H1 (cell line): Measurements from ENCODE around the gene SESN3. TPM values are rescaled to one million over a fixed set of nuclear protein-coding genes. Genes with fewer than 3 reads are reported as not detected.

Source experiments
- CTCF ChIA-PET: fragments of 300-600 bp; sonication (Branson Sonifier 250); formaldehyde crosslinking; loops from one replicate; lab custom pipeline; 2021; ENCODE audit not compliant: partially characterized antibody; lab: Charles Lee
- POLR2A ChIA-PET: fragments of 300-600 bp; sonication (Branson Sonifier 250); formaldehyde crosslinking; loops from one replicate; lab custom pipeline; 2021; ENCODE audit warnings: inconsistent platforms; ENCODE audit not compliant: partially characterized antibody; lab: Charles Lee
- DNase-seq, 2 experiments: peaks; one replicate each; pipeline versions ENCODE4 v3.0.0 to v3.0.0-alpha.2; 2010 to 2022; ENCODE audit warnings: low spot score in 2 of 2, low read depth in 1 of 2, mixed read lengths in 1 of 2
- FAIRE-seq: peaks from 2 replicates; lab custom pipeline; 2011; peaks lifted over from hg19 to GRCh38; lab: Jason Lieb, UNC
- H2AFZ ChIP-seq: 2 replicates; pipeline ENCODE4 v1.8.1; 2012; ENCODE audit warnings: low read length, inconsistent platforms
- H2AK5ac ChIP-seq: 2 replicates; pipeline ENCODE4 v1.6.1; 2013; ENCODE audit warnings: low read depth, low read length
- H2BK120ac ChIP-seq: replicated peaks from 2 replicates; pipeline ENCODE3; 2013; ENCODE audit warnings: low read depth, low read length, inconsistent platforms
- H2BK12ac ChIP-seq: 2 replicates; pipeline ENCODE4 v1.6.1; 2013; ENCODE audit warnings: low read depth, low read length
- H2BK15ac ChIP-seq: 2 replicates; pipeline ENCODE4 v1.6.1; 2013; ENCODE audit warnings: low read length
- H2BK20ac ChIP-seq: 2 replicates; pipeline ENCODE4 v1.6.1; 2013; ENCODE audit warnings: low read length
- H2BK5ac ChIP-seq: 2 replicates; pipeline ENCODE4 v1.6.1; 2013; ENCODE audit warnings: low read depth, low read length
- H3K14ac ChIP-seq: 2 replicates; pipeline ENCODE4 v1.6.1; 2013; ENCODE audit warnings: inconsistent platforms; ENCODE audit not compliant: insufficient read length
- H3K18ac ChIP-seq: 2 replicates; pipeline ENCODE4 v1.6.1; 2013; ENCODE audit warnings: low read length; ENCODE audit errors: extremely low read depth
- H3K23ac ChIP-seq: 2 replicates; pipeline ENCODE4 v1.6.1; 2013; ENCODE audit warnings: inconsistent platforms; ENCODE audit not compliant: insufficient read length
- H3K23me2 ChIP-seq: 2 replicates; pipeline ENCODE4 v1.6.1; 2013; ENCODE audit warnings: low read depth, low read length
- H3K27ac ChIP-seq: 2 replicates; pipeline ENCODE4 v1.6.1; 2011; ENCODE audit warnings: low read depth, low read length, inconsistent platforms
- H3K27me3 ChIP-seq, 4 experiments: replicated peaks in 1 of 4; 1 replicate in 1 of 4; 2 replicates in 3 of 4; pipeline versions ENCODE4 v1.6.1 to v1.8.1; 2011 to 2013; ENCODE audit warnings: low read length in 3 of 4, mild to moderate bottlenecking in 3 of 4, inconsistent platforms in 2 of 4, mixed read lengths in 2 of 4, moderate library complexity in 1 of 4; ENCODE audit not compliant: control insufficient read depth in 3 of 4, insufficient read depth in 3 of 4; ENCODE audit errors: extremely low read depth in 1 of 4
- H3K36me3 ChIP-seq, 4 experiments: 2 replicates each; pipeline versions ENCODE4 v1.6.1 to v1.8.1; 2011 to 2013; ENCODE audit warnings: mild to moderate bottlenecking in 4 of 4, low read length in 3 of 4, moderate library complexity in 2 of 4, control low read depth in 1 of 4, inconsistent platforms in 1 of 4; ENCODE audit not compliant: insufficient read depth in 4 of 4, control insufficient read depth in 2 of 4
- H3K4ac ChIP-seq: replicated peaks from 2 replicates; pipeline ENCODE3; 2013; ENCODE audit warnings: low read length, low read depth, mixed read lengths, inconsistent platforms; ENCODE audit not compliant: insufficient read length
- H3K4me1 ChIP-seq, 4 experiments: replicated peaks in 1 of 4; 1 replicate in 1 of 4; 2 replicates in 3 of 4; pipeline versions ENCODE4 v1.6.1 to v1.8.1; 2011 to 2013; ENCODE audit warnings: low read length in 3 of 4, inconsistent platforms in 2 of 4, mixed read lengths in 1 of 4; ENCODE audit not compliant: insufficient read depth in 4 of 4, control insufficient read depth in 3 of 4
- H3K4me2 ChIP-seq, 2 experiments: 2 replicates each; pipeline versions ENCODE4 v1.6.1 to v1.8.1; 2011 to 2013; ENCODE audit warnings: low read depth in 2 of 2, low read length in 2 of 2, control low read depth in 1 of 2, inconsistent platforms in 1 of 2, mild to moderate bottlenecking in 1 of 2; ENCODE audit not compliant: insufficient read depth in 1 of 2
- H3K4me3 ChIP-seq, 4 experiments: fragments of 200-600, 300-600 bp in 1 of 4; sonication (generic), shearing (Covaris generic), sonication (Bioruptor Twin) in 1 of 4; 2 replicates each; pipeline versions ENCODE4 v1.5.1 to v1.8.1; 2011 to 2016; ENCODE audit warnings: low read length in 4 of 4, low read depth in 3 of 4, control low read depth in 2 of 4, inconsistent platforms in 2 of 4, mild to moderate bottlenecking in 2 of 4, mixed read lengths in 1 of 4, moderate library complexity in 1 of 4; ENCODE audit not compliant: insufficient read depth in 2 of 4; ENCODE audit errors: extremely low read depth in 1 of 4
- H3K56ac ChIP-seq: replicated peaks from 2 replicates; pipeline ENCODE3; 2013; ENCODE audit warnings: low read depth, mild to moderate bottlenecking, mixed read lengths, low read length, inconsistent platforms; ENCODE audit not compliant: insufficient read length
- H3K79me1 ChIP-seq: 2 replicates; pipeline ENCODE4 v1.6.1; 2013; ENCODE audit warnings: low read depth, low read length, control low read depth
- H3K79me2 ChIP-seq, 2 experiments: 2 replicates each; pipeline versions ENCODE4 v1.6.1 to v1.8.1; 2012 to 2013; ENCODE audit warnings: low read length in 2 of 2, mild to moderate bottlenecking in 2 of 2, inconsistent platforms in 1 of 2; ENCODE audit not compliant: insufficient read depth in 2 of 2, control insufficient read depth in 1 of 2
- H3K9ac ChIP-seq, 4 experiments: replicated peaks in 1 of 4; 1 replicate in 1 of 4; 2 replicates in 3 of 4; pipeline versions ENCODE4 v1.6.1 to v1.8.1; 2011 to 2013; ENCODE audit warnings: low read depth in 3 of 4, low read length in 3 of 4, control low read depth in 2 of 4, mild to moderate bottlenecking in 2 of 4, moderate library complexity in 2 of 4, inconsistent platforms in 1 of 4; ENCODE audit errors: extremely low read depth in 1 of 4
- H3K9me3 ChIP-seq, 2 experiments: 2 replicates each; pipeline versions ENCODE4 v1.6.1 to v1.8.1; 2012 to 2013; ENCODE audit warnings: mild to moderate bottlenecking in 2 of 2, moderate library complexity in 2 of 2, control low read depth in 1 of 2, inconsistent platforms in 1 of 2, low read depth in 1 of 2, low read length in 1 of 2, mixed read lengths in 1 of 2; ENCODE audit not compliant: insufficient read depth in 2 of 2
- H4K20me1 ChIP-seq, 2 experiments: replicated peaks in 1 of 2; 2 replicates each; pipeline versions ENCODE3 to v1.8.1; 2011 to 2013; ENCODE audit warnings: inconsistent platforms in 2 of 2, low read length in 2 of 2, mild to moderate bottlenecking in 1 of 2; ENCODE audit not compliant: insufficient read depth in 2 of 2, control insufficient read depth in 1 of 2
- H4K5ac ChIP-seq: 2 replicates; pipeline ENCODE4 v1.6.1; 2013; ENCODE audit warnings: low read length, low read depth, mixed read lengths, inconsistent platforms; ENCODE audit not compliant: insufficient read length
- H4K8ac ChIP-seq: 2 replicates; pipeline ENCODE4 v1.8.0; 2013; ENCODE audit warnings: mild to moderate bottlenecking, moderate library complexity, low read length, inconsistent platforms; ENCODE audit not compliant: insufficient read depth; ENCODE audit errors: extremely low read depth
- H4K91ac ChIP-seq: replicated peaks from 2 replicates; pipeline ENCODE3; 2013; ENCODE audit warnings: low read length, mixed read lengths, inconsistent platforms; ENCODE audit not compliant: insufficient read length
- GABPA ChIP-seq: IDR thresholded peaks from 2 replicates; pipeline ENCODE4 v1.6.1; 2011; ENCODE audit warnings: mild to moderate bottlenecking, low read length, moderate library complexity, borderline replicate concordance; ENCODE audit not compliant: insufficient read depth
- POLR2AphosphoS5 ChIP-seq: IDR thresholded peaks from 2 replicates; pipeline ENCODE4 v1.6.1; 2011; ENCODE audit warnings: low read depth, low read length
- WGBS, 2 experiments: shearing (Covaris generic) in 1 of 2; methylation state at CpG; one replicate each; pipeline versions ENCODE4 v1.1.6 to v1.1.7; 2013 to 2015; ENCODE audit warnings: low lambda C conversion rate in 2 of 2, mixed read lengths in 2 of 2, inconsistent platforms in 1 of 2, low coverage in 1 of 2, missing lambda C conversion rate in 1 of 2; ENCODE audit not compliant: insufficient replicate concordance in 2 of 2, insufficient coverage in 1 of 2, insufficient read length in 1 of 2; ENCODE audit errors: extremely low coverage in 1 of 2, missing lambda C conversion rate in 1 of 2; 5-methylcytosine and 5-hydroxymethylcytosine counted together
- polyA plus RNA-seq, 7 experiments: library from polyadenylated mRNA; depleted of rRNA in 3 of 7; stranded (reverse) in 5 of 7; unstranded in 2 of 7; fragments of >200 nt in 5 of 7; fragments of 200-250 nt in 2 of 7; gene quantifications; 1 replicate in 5 of 7; 2 replicates in 1 of 7; 4 replicates in 1 of 7; pipeline versions ENCODE4 v1.2.1 to v1.2.3, GENCODE V29; 2011 to 2013; ENCODE audit warnings: missing spikeins in 2 of 7, mixed read lengths in 2 of 7
- total RNA-seq: library from RNA; stranded (reverse); fragmentation: NEBNext Ultra II Directional; extraction: Animal tissue kit (Norgen Biotek cat#: 25700); gene quantifications from 2 replicates; pipeline ENCODE4 v1.2.1, GENCODE V29; 2021

The SESN3 gene
- total and polyA plus RNA-seq, 2 of the 8 experiments (the other 6 are each of a cell fraction or from before 2014, with no cell fraction given), result 10.2 to 31.1 TPM

GRCh38 chr11:95242845-95243605 lies 12.0 kb upstream of the SESN3 start:
- Histone ChIP-seq H4K91ac (no peak overlapping the region), H3K23ac (no peak overlapping the region), H3K4ac (peak overlapping the region; percentile 82), H3K9me3 (no peaks in the 10 kb centered on the region), H4K20me1 (no peaks in the 10 kb centered on the region), H3K79me2 (no peaks in the 10 kb centered on the region), H3K4me2 (no peak overlapping the region), H3K9ac (no peak overlapping the region), H3K4me1 (peaks cover 0 to 12% (median 4%) of the 10 kb centered on the region in 4 experiments; a peak in 4 of 7 replicates), H2BK15ac (no peak overlapping the region), H3K4me3 (no peak overlapping the region), H2AFZ (peak overlapping the region; percentile 65; the same call in 1 of the 2 replicates), H2BK20ac (no peak overlapping the region), H3K36me3 (no peaks in the 10 kb centered on the region), H4K5ac (no peak overlapping the region), H3K14ac (no peak overlapping the region), H4K8ac (no peak overlapping the region), H3K23me2 (no peaks in the 10 kb centered on the region), H3K56ac (no peak overlapping the region), H2BK120ac (no peak overlapping the region), H3K79me1 (no peaks in the 10 kb centered on the region), H2BK5ac (no peak overlapping the region), H2AK5ac (no peak overlapping the region), H3K27me3 (no peaks in the 10 kb centered on the region; a peak in 1 of 7 replicates), H3K27ac (no peak overlapping the region), H3K18ac (0 out of 2 replicates have a peak overlapping the region, but pooled peaks have one; percentile 63), H2BK12ac (no peak overlapping the region)
- FAIRE-seq (peak; percentile 19), DNase-seq (no peak)
- CTCF ChIA-PET, result interaction anchor here (1.0 kb wide), 1 partner anchor 86 kb away, joined by 4 read pairs; no protein-coding TSS in a partner anchor
- POLR2A ChIA-PET, result interaction anchor here (1.6 to 2.3 kb wide), 2 partner anchors 10 to 12 kb away, joined by 5 to 7 read pairs; partner anchors contain the start of gene SESN3
- WGBS, 2 experiments, result 68% methylated on average over 6 of the region's 6 CpGs; no CpG with 5 or more reads in 1 of the 2 experiments
- TF ChIP-seq POLR2AphosphoS5, result no peak
- no peak for TF ChIP-seq GABPA
